Vagina (tissue), 2 donors: ENCODE data around the gene LMBRD1.

Experiments
- CTCF ChIP-seq, 3 experiments: fragments of 450-650 bp in 2 of 3; fragments of 200-600 bp in 1 of 3; sonication (generic) in 1 of 3; IDR thresholded peaks; one replicate each; pipeline ENCODE4 v1.5.1; 2017 to 2019; ENCODE audit warnings: antibody characterized with exemption in 3 of 3, mild to moderate bottlenecking in 2 of 3, moderate library complexity in 2 of 3
- POLR2A ChIP-seq, 2 donors: fragments of 450-650 bp; IDR thresholded peaks; one replicate each; pipeline ENCODE4 v1.6.1; 2017; ENCODE audit warnings: antibody characterized with exemption in 2 of 2, mild to moderate bottlenecking in 2 of 2, moderate library complexity in 2 of 2
- POLR2AphosphoS5 ChIP-seq, 2 donors: sonication (generic); formaldehyde crosslinking; IDR thresholded peaks; one replicate each; pipeline ENCODE4 v1.9.0; 2017; ENCODE audit warnings: antibody characterized with exemption in 2 of 2, mild to moderate bottlenecking in 2 of 2, low read depth in 1 of 2; ENCODE audit not compliant: insufficient read depth in 1 of 2

DNA sequence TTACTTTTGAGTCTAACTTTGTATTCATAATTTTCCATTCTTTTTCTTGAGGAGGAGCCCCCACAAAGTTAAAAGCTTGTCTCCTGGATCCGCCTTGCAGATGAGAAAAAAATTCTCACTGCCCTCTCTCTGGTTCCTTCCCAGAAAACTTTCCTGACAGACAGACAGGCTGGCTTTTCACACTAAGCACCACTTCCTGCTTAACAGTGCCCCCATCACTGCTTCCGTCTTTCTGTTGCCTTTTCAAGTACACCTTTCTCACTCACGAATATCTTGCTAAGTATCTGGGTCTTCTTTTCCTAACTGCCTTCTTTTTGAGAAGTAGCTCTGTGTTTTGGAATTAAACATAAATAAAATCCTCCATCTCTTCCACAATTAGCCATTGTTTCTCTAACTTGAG is 19.8 kb upstream of the LMBRD1 start:
- TF ChIP-seq POLR2A (IDR thresholded peaks at IDR 0.05): no peak
- TF ChIP-seq CTCF (IDR thresholded peaks at IDR 0.05): no peak
- no peak for TF ChIP-seq POLR2AphosphoS5 (IDR thresholded peaks at IDR 0.05; ENCODE audit: insufficient read depth in 1 of 2, low read depth in 1 of 2)
